HPDE6-E6E7 (cell line): ENCODE measurements around the gene NECAB2.

Experiments
- DNase-seq: peaks from one replicate; pipeline ENCODE4 v3.0.0; 2011; ENCODE audit warnings: missing footprints; ENCODE audit errors: extremely low spot score

Gene NECAB2

DNA sequence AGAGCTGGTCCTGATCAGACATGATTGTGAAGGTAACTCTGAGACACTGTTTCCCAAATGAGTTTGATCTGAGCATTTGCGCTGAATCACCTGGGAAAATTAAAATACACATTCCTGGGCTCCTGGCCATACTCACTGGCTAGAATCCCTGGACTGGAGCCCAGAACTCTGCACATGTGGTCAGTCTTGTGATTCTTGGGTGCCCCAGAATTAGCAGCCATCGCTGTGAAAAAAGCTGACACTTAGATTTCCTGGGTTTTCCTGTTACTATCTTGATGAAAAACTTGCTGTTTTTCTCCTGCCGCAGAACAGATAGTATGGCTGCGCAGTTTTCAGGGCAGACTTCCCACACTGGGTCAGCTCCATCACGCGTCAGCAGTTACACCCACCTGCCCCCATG, 24.6 kb downstream of the NECAB2 start:
- no peak for DNase-seq

- peak; percentile 97 for DNase-seq
Observed at GRCh38 chr16:83994087-83994486, 26.0 kb downstream of the NECAB2 start.

DNA sequence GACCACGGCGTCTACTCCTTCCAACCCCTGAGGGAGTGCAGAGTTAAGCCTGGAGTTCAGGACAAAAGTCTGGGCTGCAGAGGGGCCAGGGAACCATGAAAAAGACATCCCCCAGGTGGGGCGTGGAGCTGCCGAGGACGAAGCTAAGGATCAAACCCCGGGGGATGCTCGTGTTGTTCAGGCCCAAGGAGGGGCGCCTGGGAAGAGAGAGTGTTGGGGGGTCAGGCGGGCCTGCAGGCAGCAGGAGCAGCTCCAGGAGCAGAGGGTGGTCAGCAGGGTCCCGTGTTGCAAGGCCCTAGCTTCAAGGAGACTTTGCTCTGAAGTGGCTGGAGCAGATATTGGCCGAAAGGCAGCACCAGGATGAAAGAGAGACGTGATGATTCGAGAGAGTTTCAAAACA, 26.7 kb downstream of the NECAB2 start:
- no peak for DNase-seq

GRCh38 chr16:83995754-83996153, 27.7 kb downstream of the NECAB2 start:
- no peak for DNase-seq

GRCh38 chr16:83996481-83997252, 28.6 kb downstream of the NECAB2 start:
- DNase-seq, result no peak

- DNase-seq, result no peak
Observed at GRCh38 chr16:83998091-83998490, 30.0 kb downstream of the NECAB2 start.

DNA sequence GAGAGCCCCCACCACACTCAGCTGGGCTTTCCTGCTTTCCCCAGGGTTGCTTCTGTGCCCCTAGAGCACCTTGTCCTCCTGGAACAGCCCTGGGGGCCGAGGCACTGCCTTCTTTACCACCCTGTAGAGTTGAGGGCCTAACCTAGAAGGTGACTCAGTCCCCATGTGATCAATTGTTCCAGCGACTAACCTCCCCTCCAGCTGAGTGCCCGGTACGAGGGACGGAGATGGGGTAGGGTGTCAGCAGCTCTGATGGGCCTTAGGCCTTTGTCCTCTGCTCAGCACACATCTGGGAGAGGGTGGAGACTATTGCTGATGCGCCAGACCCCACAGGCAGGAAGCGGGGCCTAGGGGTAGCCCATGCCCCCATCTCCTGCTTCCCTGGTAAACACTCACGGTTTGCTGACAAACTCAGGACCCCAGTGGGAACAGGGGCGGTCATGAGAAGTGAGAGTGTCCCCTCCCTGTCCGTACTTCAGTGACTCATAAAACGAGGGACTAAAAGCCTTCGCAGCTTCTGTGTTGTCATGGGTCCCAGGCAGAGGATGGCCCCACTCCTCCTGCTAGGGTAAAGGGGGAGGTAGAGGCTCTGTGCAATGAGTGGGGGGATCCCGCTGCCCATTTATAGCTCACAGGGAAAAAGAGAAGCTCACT, 33.1 kb downstream of the NECAB2 start:
- no peak for DNase-seq

GRCh38 chr16:84001726-84002125, 33.7 kb downstream of the NECAB2 start:
- no peak for DNase-seq

DNA sequence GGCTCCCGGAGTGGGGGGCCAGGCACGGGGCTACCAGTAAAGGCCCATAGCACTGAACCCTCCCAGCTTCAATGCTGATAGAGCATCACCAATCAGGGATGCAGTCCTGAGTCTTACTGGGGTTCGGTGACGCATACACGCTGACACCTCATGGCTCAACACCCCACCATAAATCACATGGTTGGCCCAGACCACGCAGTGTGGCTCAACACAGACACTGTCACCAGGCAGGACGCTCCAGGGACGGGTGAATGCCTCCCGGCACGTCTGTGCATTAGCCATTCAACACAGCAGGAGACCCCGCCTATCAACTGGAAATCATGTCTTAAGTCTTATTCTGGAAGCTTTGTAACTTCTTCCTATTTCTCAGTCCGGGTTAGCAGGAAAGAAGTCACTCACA, 35.0 kb downstream of the NECAB2 start:
- DNase-seq, result no peak

DNA sequence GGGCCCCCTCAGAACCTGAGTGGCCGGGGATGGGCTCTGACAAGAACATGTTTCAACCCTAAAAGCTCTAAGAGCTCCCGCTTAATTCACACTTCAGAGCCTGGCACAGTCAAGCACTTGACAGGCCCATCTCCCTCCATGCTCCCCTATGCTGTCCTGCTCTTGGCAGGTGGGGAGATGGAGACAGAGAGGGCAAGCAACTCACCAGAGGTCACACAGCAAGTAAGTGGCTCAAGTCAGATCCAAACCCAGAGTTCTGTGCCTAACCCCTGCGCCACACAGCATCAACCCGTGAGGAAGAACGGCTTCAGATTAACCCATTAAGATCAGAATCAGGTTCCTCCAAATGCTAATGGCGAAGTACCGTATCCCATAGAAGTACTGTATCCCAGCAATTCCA, 36.4 kb downstream of the NECAB2 start:
- DNase-seq, result no peak

DNA sequence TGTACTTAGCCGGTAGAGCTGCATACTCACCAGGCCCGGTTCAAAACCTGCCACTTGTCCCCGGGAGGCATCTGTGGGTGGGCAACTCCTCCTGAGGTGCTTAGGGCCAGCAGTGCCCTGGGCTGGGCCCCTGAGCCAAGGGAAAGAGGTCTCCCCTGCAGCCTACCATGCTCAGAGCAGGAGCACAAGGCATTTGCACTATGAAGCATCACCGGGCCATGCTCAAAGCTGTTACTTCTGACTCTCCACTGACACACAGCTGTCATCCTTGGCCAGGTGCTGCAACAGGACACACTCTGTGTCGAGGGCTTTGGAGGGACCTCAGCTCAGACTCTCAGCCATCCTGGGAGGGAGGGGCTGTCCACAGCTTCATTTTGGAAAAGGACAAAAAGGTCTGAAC, 37.3 kb downstream of the NECAB2 start:
- no peak for DNase-seq

- DNase-seq, result no peak
Observed at GRCh38 chr16:84007520-84007919, 39.5 kb downstream of the NECAB2 start.

DNA sequence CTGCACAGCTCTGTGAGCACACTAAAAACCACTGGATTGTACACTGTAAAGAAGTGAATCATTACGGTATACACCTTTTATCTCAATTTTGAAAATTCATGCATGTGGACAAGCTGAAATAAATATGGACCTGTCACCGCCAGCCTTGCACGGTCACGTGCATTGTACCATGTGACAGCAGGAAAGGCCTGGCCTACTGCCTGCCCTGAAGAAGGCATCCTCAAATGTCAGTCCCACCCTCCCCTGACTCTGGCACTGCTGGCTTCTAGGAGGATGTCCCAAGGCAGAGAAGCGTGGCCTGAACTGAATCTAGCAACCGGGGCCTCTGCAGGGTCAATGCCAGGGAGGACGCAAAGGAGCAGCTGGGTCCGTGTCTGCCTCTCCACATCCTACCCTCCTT, 39.9 kb downstream of the NECAB2 start:
- DNase-seq, result no peak

GRCh38 chr16:84009282-84009681, 41.2 kb downstream of the NECAB2 start:
- DNase-seq, result no peak

- peak; percentile 88 for DNase-seq
Observed at GRCh38 chr16:84013787-84014569, 45.9 kb downstream of the NECAB2 start.

- no peak for DNase-seq
Observed at GRCh38 chr16:84014570-84015327, 46.7 kb downstream of the NECAB2 start.

DNA sequence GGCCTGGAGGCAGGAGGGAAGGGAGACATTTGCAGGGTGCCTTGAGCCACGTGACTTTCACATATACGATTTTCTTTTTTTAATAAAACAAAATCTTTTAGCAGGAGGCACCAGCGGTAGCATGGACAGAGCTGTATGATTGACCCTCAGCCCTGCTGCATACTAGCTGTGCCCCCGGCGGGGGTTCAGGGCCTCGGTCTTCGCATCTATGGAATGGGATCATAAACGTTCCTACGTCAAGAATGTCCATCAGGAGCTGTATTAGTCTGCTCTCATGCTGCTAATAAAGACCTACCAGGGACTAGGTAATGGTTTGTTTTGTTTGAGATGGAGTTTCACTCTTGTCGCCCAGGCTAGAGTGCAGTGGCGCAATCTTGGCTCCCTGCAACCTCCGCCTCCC, 47.4 kb downstream of the NECAB2 start:
- no peak for DNase-seq

- no peak for DNase-seq
Observed at GRCh38 chr16:84016477-84016876, 48.4 kb downstream of the NECAB2 start.

DNA sequence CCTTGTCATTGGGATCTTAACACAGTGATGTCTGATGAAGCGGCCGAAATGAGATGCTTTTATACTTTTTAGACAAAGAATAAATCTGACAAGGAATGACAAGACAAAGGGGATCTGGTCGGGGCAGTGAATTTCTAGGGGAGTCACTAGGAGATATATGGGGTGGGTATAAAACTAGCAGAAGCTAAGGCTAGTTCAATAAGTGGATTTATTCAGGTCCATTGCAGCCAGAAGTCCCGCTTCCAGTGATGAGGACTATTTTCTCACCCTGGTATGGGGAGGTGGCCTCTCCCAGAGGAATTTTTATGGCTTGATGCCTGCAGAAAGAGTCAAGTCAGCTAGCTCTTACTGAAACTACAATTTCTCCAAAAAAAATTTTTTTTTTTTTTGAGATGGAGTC, 50.7 kb downstream of the NECAB2 start:
- DNase-seq, result no peak

- DNase-seq, result no peak
Observed at GRCh38 chr16:84020353-84020752, 52.3 kb downstream of the NECAB2 start.

- DNase-seq, result no peak
Observed at GRCh38 chr16:84021488-84021887, 53.4 kb downstream of the NECAB2 start.

DNA sequence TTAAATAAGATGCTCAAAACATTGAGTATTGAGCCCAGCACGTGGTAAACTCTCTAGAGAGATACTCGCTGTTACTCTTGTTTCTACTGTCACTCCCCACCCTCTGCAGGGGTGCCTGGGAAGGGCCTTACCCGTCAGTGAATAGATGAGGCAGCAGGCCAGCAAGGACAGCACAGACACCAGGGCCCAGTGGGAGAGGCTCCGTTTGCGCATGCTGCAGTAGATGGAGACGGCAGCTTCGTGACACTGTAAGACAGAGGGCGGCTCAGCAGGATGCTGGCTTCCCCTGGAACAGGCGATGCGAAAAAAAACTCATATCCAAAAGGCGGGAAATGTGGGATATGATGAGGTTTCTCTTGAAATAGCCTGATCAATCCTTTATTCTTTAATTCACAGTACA, 54.6 kb downstream of the NECAB2 start:
- no peak for DNase-seq
